Stimulated activated CD8-positive, alpha-beta memory T cell treated with anti-CD3 and anti-CD28 coated beads, Interleukin-12 subunit alpha, Interleukin-12 subunit beta, amount 100 ng/mL, for 1 hour (primary cell): Measurements from ENCODE around the gene TAS2R50.

Source experiments
- DNase-seq: peaks from one replicate; pipeline ENCODE4 v3.0.0-alpha.2; 2020; ENCODE audit warnings: low read depth

The TAS2R50 gene

GRCh38 chr12:10952645-10953044 is 34.1 kb downstream of the TAS2R50 start:
- no peak for DNase-seq

DNA sequence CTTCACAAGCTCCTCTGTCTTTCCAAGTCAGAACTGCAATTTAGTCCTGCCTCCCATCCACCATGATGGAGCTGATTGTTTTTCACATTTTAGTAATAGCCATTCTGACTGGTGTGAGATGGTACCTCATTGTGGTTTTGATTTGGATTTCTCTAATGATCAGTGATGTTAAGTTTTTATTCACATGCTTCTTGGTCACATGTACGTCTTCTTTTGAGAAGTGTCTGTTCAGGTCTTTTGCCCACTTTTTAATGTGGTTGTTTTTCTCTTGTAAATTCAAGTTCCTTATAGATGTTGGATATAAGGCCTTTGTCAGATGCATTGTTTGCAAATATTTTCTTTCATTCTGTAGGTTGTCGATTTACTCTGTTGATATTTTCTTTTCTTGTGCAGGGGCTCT is 43.5 kb downstream of the TAS2R50 start:
- no peak for DNase-seq

DNA sequence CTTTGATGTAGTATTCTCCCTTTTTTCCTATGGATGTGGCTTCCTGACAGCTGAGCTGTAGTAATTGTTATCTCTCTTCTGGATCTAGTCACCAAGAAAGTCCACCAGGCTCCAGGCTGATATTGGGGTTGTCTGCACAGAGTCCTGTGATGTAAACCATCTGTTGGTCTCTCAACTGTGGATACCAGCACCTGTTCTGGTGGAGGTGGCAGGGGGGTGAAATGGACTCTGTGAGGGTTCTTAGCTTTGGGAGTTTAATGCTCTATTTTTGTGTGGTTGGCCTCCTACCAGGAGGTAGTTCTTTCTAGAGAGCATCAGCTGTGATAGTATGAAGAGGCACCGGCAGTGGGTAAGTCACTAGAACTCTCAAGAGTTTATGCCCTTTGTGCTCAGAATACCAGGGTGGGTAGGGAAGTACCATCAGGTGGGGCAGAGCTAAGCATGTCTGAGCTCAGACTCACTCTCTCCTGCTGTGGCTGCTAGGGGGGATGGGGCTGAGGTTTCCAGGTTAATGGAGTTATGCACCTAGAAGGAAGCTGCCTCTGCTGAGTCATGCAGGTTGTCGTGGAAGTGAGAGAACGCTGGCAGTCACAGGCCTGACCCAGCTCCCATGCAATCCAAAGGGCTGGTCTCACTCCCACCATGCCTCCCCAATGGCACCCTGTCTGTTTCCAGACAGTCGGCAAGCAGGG is 44.6 kb downstream of the TAS2R50 start:
- no peak for DNase-seq

DNA sequence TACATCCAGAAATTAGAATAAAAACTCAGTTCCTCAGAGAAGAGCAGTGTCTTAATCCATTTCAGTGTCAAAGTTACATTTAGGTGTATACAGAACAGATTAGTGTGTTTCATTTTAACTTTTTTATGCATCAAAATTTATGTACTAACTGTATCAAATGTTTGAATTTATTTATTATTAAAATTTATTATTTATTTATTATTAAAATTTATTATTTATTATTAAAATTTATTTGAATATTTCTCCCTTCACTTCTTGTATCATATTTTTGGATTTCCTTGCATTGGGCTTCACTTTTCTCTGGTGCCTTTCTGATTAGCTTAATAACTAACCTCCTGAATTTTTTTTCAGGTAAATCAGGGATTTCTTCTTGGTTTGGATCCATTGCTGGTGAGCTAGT is 45.3 kb downstream of the TAS2R50 start:
- no peak for DNase-seq

DNA sequence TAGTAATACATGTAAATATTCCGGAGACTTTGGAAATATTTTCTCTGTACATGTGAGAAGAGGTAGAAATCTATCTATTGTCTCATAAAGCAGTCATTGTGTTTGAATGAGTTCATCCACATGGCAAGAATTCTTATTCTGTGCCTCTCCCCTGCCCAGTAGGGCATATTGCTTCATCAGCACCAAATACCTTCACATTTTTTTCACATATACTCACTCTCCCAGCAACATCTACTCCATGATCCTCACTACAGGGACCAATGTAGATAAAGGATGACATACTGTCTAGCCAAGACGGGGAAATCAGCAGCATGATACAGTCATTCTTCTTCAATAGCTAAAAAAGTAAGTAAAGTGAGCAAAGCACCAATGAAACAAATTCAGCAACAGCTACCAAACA is 46.3 kb downstream of the TAS2R50 start:
- no peak for DNase-seq

DNA sequence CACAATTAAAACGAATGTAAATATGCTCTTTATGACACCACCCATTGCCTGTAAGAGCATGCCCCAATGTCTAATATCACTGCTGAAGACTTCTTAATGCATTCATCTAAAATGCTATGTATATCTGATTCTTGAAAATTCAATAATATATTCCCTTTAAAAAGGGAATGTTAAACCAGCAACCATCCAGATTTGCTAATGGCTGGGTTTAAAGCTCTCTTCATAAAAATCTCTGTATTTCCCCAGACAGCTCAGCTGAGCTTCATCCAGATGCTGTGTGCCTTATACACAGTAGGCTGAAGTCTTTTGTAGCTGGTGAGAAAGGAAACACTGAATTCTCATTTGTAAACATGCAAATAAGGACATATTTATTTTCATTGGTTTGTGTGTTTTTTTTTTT is 47.5 kb downstream of the TAS2R50 start, which contains the start of gene TAS2R14:
Gene TAS2R14 (minus strand): TSS at position 101 of the 400 bp plus-strand sequence. CDS start 56 bp downstream, at position 45.
- DNase-seq = no peak

- no peak for DNase-seq
These were observed 50.2 kb downstream of the TAS2R50 start for GRCh38 chr12:10936506-10936905.
